Measurements from ENCODE around the gene CA10. TPM values are rescaled to one million over a fixed set of nuclear protein-coding genes. Genes with fewer than 3 reads are reported as not detected.

The CA10 gene
- total and polyA plus RNA-seq, 8 donors = 0.09 to 2.0 (median 0.27) TPM; not detected in 4

- intact Hi-C loops (cut with DNase I) = no loop called here
- Histone ChIP-seq H3K9me3 (no peaks in the 10 kb centered on the region), H3K4me3 (no peak overlapping the region), H3K36me3 (no peaks in the 10 kb centered on the region), H3K27me3 (no peaks in the 10 kb centered on the region), H3K27ac (no peak overlapping the region), H3K4me1 (no peaks in the 10 kb centered on the region)
- TF ChIP-seq CTCF (IDR thresholded peaks at IDR 0.05) = no peak
- DNase-seq (no peak), ATAC-seq (no peak), FAIRE-seq (no peak)
- WGBS, 2 donors = 60 to 65% methylated on average over 4 of the region's 4 CpGs
Measured at GRCh38 chr17:52079496-52079895, 79.0 kb downstream of the CA10 start.

GRCh38 chr17:52071712-52072111 lies 86.8 kb downstream of the CA10 start:
- DNase-seq (no peak), ATAC-seq (no peak), FAIRE-seq (no peak)
- Histone ChIP-seq H3K4me3 (no peak overlapping the region), H3K4me1 (no peaks in the 10 kb centered on the region), H3K9me3 (no peaks in the 10 kb centered on the region), H3K27ac (no peak overlapping the region), H3K27me3 (no peaks in the 10 kb centered on the region), H3K36me3 (no peaks in the 10 kb centered on the region)
- WGBS, 2 donors = 73 to 79% methylated on average over 5 of the region's 5 CpGs
- intact Hi-C loops (cut with DNase I) = no loop called here
- no peak for TF ChIP-seq CTCF (IDR thresholded peaks at IDR 0.05)

- no peaks in the 10 kb centered on the region for H3K27me3 ChIP-seq
- 45 to 66% methylated on average over 2 of the region's 2 CpGs for WGBS, 2 donors
- H3K4me1 ChIP-seq = no peaks in the 10 kb centered on the region
- H3K27ac ChIP-seq = no peak overlapping the region
- ATAC-seq = no peak
- no peak for FAIRE-seq
- intact Hi-C loops (cut with DNase I) = no loop called here
- H3K4me3 ChIP-seq = no peak overlapping the region
- TF ChIP-seq CTCF (IDR thresholded peaks at IDR 0.05) = no peak
- no peaks in the 10 kb centered on the region for H3K36me3 ChIP-seq
- no peak for DNase-seq
- H3K9me3 ChIP-seq = no peaks in the 10 kb centered on the region
Measured at GRCh38 chr17:52064791-52065211, 93.7 kb downstream of the CA10 start.

GRCh38 chr17:52049496-52049895 lies 109.0 kb downstream of the CA10 start:
- intact Hi-C loops (cut with DNase I) = no loop called here
- peaks cover 0 to 3% (median 0%) of the 10 kb centered on the region in 4 donors for H3K27me3 ChIP-seq
- WGBS, 2 donors = 74 to 76% methylated on average over 1 of the region's 1 CpG
- H3K4me1 ChIP-seq = no peaks in the 10 kb centered on the region
- ATAC-seq (no peak), FAIRE-seq (no peak), DNase-seq (no peak)
- no peak overlapping the region for H3K27ac ChIP-seq
- H3K4me3 ChIP-seq = no peak overlapping the region
- no peaks in the 10 kb centered on the region for H3K9me3 ChIP-seq
- H3K36me3 ChIP-seq = no peaks in the 10 kb centered on the region
- no peak for TF ChIP-seq CTCF (IDR thresholded peaks at IDR 0.05)

GRCh38 chr17:52049051-52049450 lies 109.5 kb downstream of the CA10 start:
- no peaks in the 10 kb centered on the region for H3K4me1 ChIP-seq
- 74 to 86% methylated on average over 3 of the region's 3 CpGs for WGBS, 2 donors
- intact Hi-C loops (cut with DNase I) = no loop called here
- H3K36me3 ChIP-seq = no peaks in the 10 kb centered on the region
- H3K4me3 ChIP-seq = no peak overlapping the region
- no peak for DNase-seq
- H3K27ac ChIP-seq = no peak overlapping the region
- H3K27me3 ChIP-seq = peaks cover 0 to 3% (median 0%) of the 10 kb centered on the region in 4 donors
- ATAC-seq = no peak
- no peak for FAIRE-seq
- TF ChIP-seq CTCF (IDR thresholded peaks at IDR 0.05) = no peak
- H3K9me3 ChIP-seq = no peaks in the 10 kb centered on the region
